ENCODE results near the gene MTG2. TPM values are rescaled to one million over a fixed set of nuclear protein-coding genes. Genes with fewer than 3 reads are reported as not detected.

MTG2 gene
- total RNA-seq, 2 donors from 2014 or later = 8.8 to 16.5 TPM

- DNase-seq = no peak
- H3K4me1 ChIP-seq = peaks cover 14% of the 10 kb centered on the region
- no peaks in the 10 kb centered on the region for H3K27me3 ChIP-seq
- TF ChIP-seq, protein P1, sequence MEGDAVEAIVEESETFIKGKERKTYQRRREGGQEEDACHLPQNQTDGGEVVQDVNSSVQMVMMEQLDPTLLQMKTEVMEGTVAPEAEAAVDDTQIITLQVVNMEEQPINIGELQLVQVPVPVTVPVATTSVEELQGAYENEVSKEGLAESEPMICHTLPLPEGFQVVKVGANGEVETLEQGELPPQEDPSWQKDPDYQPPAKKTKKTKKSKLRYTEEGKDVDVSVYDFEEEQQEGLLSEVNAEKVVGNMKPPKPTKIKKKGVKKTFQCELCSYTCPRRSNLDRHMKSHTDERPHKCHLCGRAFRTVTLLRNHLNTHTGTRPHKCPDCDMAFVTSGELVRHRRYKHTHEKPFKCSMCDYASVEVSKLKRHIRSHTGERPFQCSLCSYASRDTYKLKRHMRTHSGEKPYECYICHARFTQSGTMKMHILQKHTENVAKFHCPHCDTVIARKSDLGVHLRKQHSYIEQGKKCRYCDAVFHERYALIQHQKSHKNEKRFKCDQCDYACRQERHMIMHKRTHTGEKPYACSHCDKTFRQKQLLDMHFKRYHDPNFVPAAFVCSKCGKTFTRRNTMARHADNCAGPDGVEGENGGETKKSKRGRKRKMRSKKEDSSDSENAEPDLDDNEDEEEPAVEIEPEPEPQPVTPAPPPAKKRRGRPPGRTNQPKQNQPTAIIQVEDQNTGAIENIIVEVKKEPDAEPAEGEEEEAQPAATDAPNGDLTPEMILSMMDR (IDR thresholded peaks at IDR 0.05) = no peak
- TF ChIP-seq POLR2A (IDR thresholded peaks at IDR 0.05) = no peak
- H3K36me3 ChIP-seq (replicated peaks in 1 of 2; ENCODE audit: insufficient read depth in 1 of 2, low read depth in 2 of 2) = peaks cover 10 to 36% of the 10 kb centered on the region in 2 donors
- WGBS, 2 donors = 91 to 92% methylated on average over 16 of the region's 17 CpGs
- H3K27ac ChIP-seq = no peak overlapping the region
- intact Hi-C loops (cut with DNase I) = no loop called here
- H3K9me3 ChIP-seq = no peaks in the 10 kb centered on the region
- H3K4me3 ChIP-seq = no peak overlapping the region
- ATAC-seq = no peak
Observed at GRCh38 chr20:62160876-62161275, 22.0 kb upstream of the MTG2 start.

DNA sequence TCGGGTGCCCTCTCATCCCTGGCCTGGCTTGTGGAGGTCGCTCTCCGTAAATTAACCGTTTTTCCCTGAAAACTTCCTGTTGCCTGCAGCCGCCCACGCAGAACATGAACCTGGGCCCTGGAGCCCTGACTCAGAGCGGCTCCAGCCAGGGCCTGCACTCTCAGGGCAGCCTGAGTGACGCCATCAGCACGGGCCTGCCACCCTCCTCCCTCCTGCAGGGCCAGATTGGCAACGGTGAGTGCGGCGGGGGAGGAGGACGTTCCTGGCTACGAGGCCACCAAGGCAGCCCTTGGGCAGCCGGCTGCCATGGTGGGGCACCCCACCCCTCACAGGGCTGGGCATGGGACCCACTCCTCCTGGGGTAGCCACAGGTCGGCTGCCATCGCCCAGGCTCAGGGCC is 21.5 kb upstream of the MTG2 start:
- ATAC-seq (no peak), DNase-seq (no peak)
- 88 to 91% methylated on average over 15 to 17 of the region's 17 CpGs for WGBS, 2 donors
- Histone ChIP-seq H3K27ac (no peak overlapping the region), H3K4me1 (peaks cover 13% of the 10 kb centered on the region), H3K9me3 (no peaks in the 10 kb centered on the region), H3K4me3 (no peak overlapping the region), H3K36me3 (replicated peaks in 1 of 2; ENCODE audit: insufficient read depth in 1 of 2, low read depth in 2 of 2) (peaks cover 10 to 36% of the 10 kb centered on the region in 2 donors), H3K27me3 (no peaks in the 10 kb centered on the region)
- intact Hi-C loops (cut with DNase I) = no loop called here
- TF ChIP-seq, protein P1 (IDR thresholded peaks at IDR 0.05) = no peak
- no peak for TF ChIP-seq POLR2A (IDR thresholded peaks at IDR 0.05)

GRCh38 chr20:62162765-62163484 is 19.9 kb upstream of the MTG2 start:
- Histone ChIP-seq H3K9me3 (no peaks in the 10 kb centered on the region), H3K27me3 (no peaks in the 10 kb centered on the region), H3K4me3 (no peak overlapping the region), H3K27ac (no peak overlapping the region), H3K36me3 (replicated peaks in 1 of 2; ENCODE audit: insufficient read depth in 1 of 2, low read depth in 2 of 2) (peaks cover 10 to 38% of the 10 kb centered on the region in 2 donors), H3K4me1 (no peaks in the 10 kb centered on the region)
- TF ChIP-seq, protein P1 (IDR thresholded peaks at IDR 0.05) = no peak
- TF ChIP-seq POLR2A (IDR thresholded peaks at IDR 0.05) = no peak
- ATAC-seq = no peak
- no peak for DNase-seq
- 93 to 94% methylated on average over 19 to 29 of the region's 38 CpGs for WGBS, 2 donors
- intact Hi-C loops (cut with DNase I) = no loop called here

DNA sequence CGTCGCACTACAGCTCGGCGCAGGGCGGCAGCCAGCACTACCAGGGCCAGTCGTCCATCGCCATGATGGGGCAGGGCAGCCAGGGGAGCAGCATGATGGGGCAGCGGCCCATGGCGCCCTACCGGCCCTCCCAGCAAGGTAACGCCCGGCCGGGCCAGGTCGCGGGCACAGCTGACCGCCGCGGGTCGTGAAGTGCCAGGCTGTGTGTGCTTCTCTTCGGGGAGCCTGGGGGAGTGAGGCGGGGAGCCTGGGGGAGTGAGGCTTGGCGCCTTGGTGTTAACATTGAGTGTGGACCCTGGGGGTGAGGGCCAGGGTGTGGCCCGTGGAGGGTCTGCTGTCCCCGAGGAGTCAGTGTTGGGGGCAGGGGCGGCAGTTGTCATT is 19.4 kb upstream of the MTG2 start:
- intact Hi-C loops (cut with DNase I) = no loop called here
- Histone ChIP-seq H3K27me3 (no peaks in the 10 kb centered on the region), H3K4me1 (no peaks in the 10 kb centered on the region), H3K4me3 (no peak overlapping the region), H3K36me3 (replicated peaks in 1 of 2; ENCODE audit: insufficient read depth in 1 of 2, low read depth in 2 of 2) (peaks cover 10 to 38% of the 10 kb centered on the region in 2 donors), H3K27ac (no peak overlapping the region), H3K9me3 (no peaks in the 10 kb centered on the region)
- ATAC-seq = no peak
- TF ChIP-seq POLR2A (IDR thresholded peaks at IDR 0.05) = no peak
- 95% methylated on average over 19 to 20 of the region's 25 CpGs for WGBS, 2 donors
- DNase-seq = no peak

GRCh38 chr20:62163986-62164762 is 18.7 kb upstream of the MTG2 start:
- peaks cover 10 to 38% of the 10 kb centered on the region in 2 donors for H3K36me3 ChIP-seq (replicated peaks in 1 of 2; ENCODE audit: insufficient read depth in 1 of 2, low read depth in 2 of 2)
- ATAC-seq = no peak
- no peaks in the 10 kb centered on the region for H3K4me1 ChIP-seq
- no peaks in the 10 kb centered on the region for H3K27me3 ChIP-seq
- TF ChIP-seq, protein P1 (IDR thresholded peaks at IDR 0.05) = no peak
- no peak for TF ChIP-seq POLR2A (IDR thresholded peaks at IDR 0.05)
- WGBS, 2 donors = 89 to 92% methylated on average over 18 to 28 of the region's 29 CpGs
- no peak overlapping the region for H3K4me3 ChIP-seq
- no peaks in the 10 kb centered on the region for H3K9me3 ChIP-seq
- intact Hi-C loops (cut with DNase I) = no loop called here
- no peak for DNase-seq
- no peak overlapping the region for H3K27ac ChIP-seq
